Smooth muscle cell (in vitro differentiated cells): ENCODE data around the gene CTNNA3. TPM values are rescaled to one million over a fixed set of nuclear protein-coding genes. Genes with fewer than 3 reads are reported as not detected.

Experiments
- DNase-seq: peaks from one replicate; lab custom pipeline; 2025; ENCODE audit not compliant: unreplicated experiment; lab: John Stamatoyannopoulos, UW
- H2AFZ ChIP-seq: fragments of 200-600 bp; sonication (generic); 2 replicates; pipeline ENCODE4 v1.6.0; 2016; ENCODE audit warnings: antibody characterized with exemption, low read depth, mild to moderate bottlenecking
- H3F3A ChIP-seq: fragments of 200-600 bp; sonication (generic); 2 replicates; pipeline ENCODE4 v1.6.0; 2017; ENCODE audit warnings: antibody characterized with exemption, low read depth
- H3K27ac ChIP-seq: fragments of 200-600 bp; sonication (generic); 2 replicates; pipeline ENCODE4 v1.5.1; 2016; ENCODE audit warnings: low read depth, mild to moderate bottlenecking
- H3K27me3 ChIP-seq: fragments of 200-600 bp; sonication (generic); 2 replicates; pipeline ENCODE4 v1.6.1; 2016; ENCODE audit warnings: low read depth, mild to moderate bottlenecking
- H3K36me3 ChIP-seq: fragments of 200-600 bp; sonication (generic); 2 replicates; pipeline ENCODE4 v1.5.1; 2016; ENCODE audit warnings: low read depth
- H3K4me1 ChIP-seq: fragments of 200-600 bp; sonication (generic); 2 replicates; pipeline ENCODE4 v1.5.1; 2016; ENCODE audit warnings: low read depth
- H3K4me2 ChIP-seq: fragments of 200-600 bp; sonication (generic); 2 replicates; pipeline ENCODE4 v1.6.0; 2016; ENCODE audit warnings: mild to moderate bottlenecking
- H3K4me3 ChIP-seq: fragments of 200-600 bp; sonication (generic); 2 replicates; pipeline ENCODE4 v1.5.1; 2016; ENCODE audit warnings: mild to moderate bottlenecking
- H3K79me2 ChIP-seq: fragments of 200-600 bp; sonication (generic); 2 replicates; pipeline ENCODE4 v1.6.0; 2016; ENCODE audit warnings: low read depth, mild to moderate bottlenecking
- H3K9ac ChIP-seq: fragments of 200-600 bp; sonication (generic); 2 replicates; pipeline ENCODE4 v1.6.0; 2016; ENCODE audit warnings: low read depth
- H3K9me3 ChIP-seq: fragments of 200-600 bp; sonication (generic); replicated peaks from 2 replicates; pipeline ENCODE4 v1.5.1; 2016; ENCODE audit warnings: low read depth
- H4K20me1 ChIP-seq: fragments of 200-600 bp; sonication (generic); 2 replicates; pipeline ENCODE4 v1.6.0; 2016; ENCODE audit warnings: low read depth
- CTCF ChIP-seq: fragments of 200-600 bp; sonication (generic); IDR thresholded peaks from 2 replicates; pipeline ENCODE4 v1.5.1; 2017; ENCODE audit warnings: borderline replicate concordance, mild to moderate bottlenecking, antibody characterized with exemption; ENCODE audit not compliant: insufficient read depth, poor library complexity, severe bottlenecking
- WGBS: methylation state at CpG from one replicate; pipeline ENCODE4 v1.1.7; 2016; ENCODE audit warnings: low lambda C conversion rate; 5-methylcytosine and 5-hydroxymethylcytosine counted together
- polyA plus RNA-seq: library from polyadenylated mRNA; unstranded; fragments of >200 nt; fragmentation: Nextera tagmentation; extraction: Ambion mirVana; gene quantifications from 2 replicates; pipeline ENCODE4 v1.2.1, GENCODE V29; 2016
- total RNA-seq: library from RNA; depleted of rRNA; stranded (reverse); fragments of >200 nt; gene quantifications from 2 replicates; pipeline ENCODE4 v1.2.3, GENCODE V29; 2014

CTNNA3 gene
- total and polyA plus RNA-seq, 2 experiments from 2014 or later = 1.3 TPM; not detected in 1

- Histone ChIP-seq H3K4me1 (no peaks in the 10 kb centered on the region), H4K20me1 (no peaks in the 10 kb centered on the region), H3K9me3 (no peaks in the 10 kb centered on the region), H3K27ac (no peak overlapping the region), H3K27me3 (no peaks in the 10 kb centered on the region), H3K4me3 (no peak overlapping the region), H3K36me3 (no peaks in the 10 kb centered on the region), H3K9ac (no peak overlapping the region), H3F3A (no peaks in the 10 kb centered on the region), H2AFZ (no peak overlapping the region), H3K4me2 (no peak overlapping the region), H3K79me2 (no peaks in the 10 kb centered on the region)
- DNase-seq = no peak
- WGBS = 90% methylated on average over 2 of the region's 2 CpGs
- TF ChIP-seq CTCF = no peak
Observed at GRCh38 chr10:67659497-67659896, 36.5 kb downstream of the CTNNA3 start.

GRCh38 chr10:67657775-67658174 is 38.2 kb downstream of the CTNNA3 start:
- H4K20me1 ChIP-seq = no peaks in the 10 kb centered on the region
- WGBS = 82% methylated on average over 4 of the region's 4 CpGs
- no peak overlapping the region for H3K9ac ChIP-seq
- H3K27me3 ChIP-seq = no peaks in the 10 kb centered on the region
- H3F3A ChIP-seq = no peaks in the 10 kb centered on the region
- H3K4me1 ChIP-seq = no peaks in the 10 kb centered on the region
- DNase-seq = no peak
- H3K27ac ChIP-seq = no peak overlapping the region
- no peaks in the 10 kb centered on the region for H3K79me2 ChIP-seq
- H3K36me3 ChIP-seq = no peaks in the 10 kb centered on the region
- no peaks in the 10 kb centered on the region for H3K9me3 ChIP-seq
- no peak for TF ChIP-seq CTCF
- no peak overlapping the region for H2AFZ ChIP-seq
- no peak overlapping the region for H3K4me3 ChIP-seq
- no peak overlapping the region for H3K4me2 ChIP-seq

- WGBS = 94% methylated on average over 4 of the region's 4 CpGs
- no peak for TF ChIP-seq CTCF
- H3K36me3 ChIP-seq = no peaks in the 10 kb centered on the region
Observed at GRCh38 chr10:67650558-67650957, 45.4 kb downstream of the CTNNA3 start.

GRCh38 chr10:67648613-67649229 is 47.3 kb downstream of the CTNNA3 start:
- 90% methylated on average over 4 of the region's 4 CpGs for WGBS
- Histone ChIP-seq H3K4me2 (no peak overlapping the region), H3K9me3 (no peaks in the 10 kb centered on the region), H2AFZ (no peak overlapping the region), H3F3A (no peaks in the 10 kb centered on the region), H3K79me2 (no peaks in the 10 kb centered on the region), H3K27me3 (no peaks in the 10 kb centered on the region), H3K4me3 (no peak overlapping the region), H3K36me3 (no peaks in the 10 kb centered on the region), H4K20me1 (no peaks in the 10 kb centered on the region), H3K27ac (no peak overlapping the region), H3K9ac (no peak overlapping the region), H3K4me1 (no peaks in the 10 kb centered on the region)
- no peak for TF ChIP-seq CTCF
- no peak for DNase-seq

More at GRCh38 chr10:67650558-67650957, 45.4 kb downstream of the CTNNA3 start:
- Histone ChIP-seq H3K9ac (no peak overlapping the region), H4K20me1 (no peaks in the 10 kb centered on the region), H3K79me2 (no peaks in the 10 kb centered on the region), H3F3A (no peaks in the 10 kb centered on the region), H3K9me3 (no peaks in the 10 kb centered on the region), H3K27me3 (no peaks in the 10 kb centered on the region), H3K4me3 (no peak overlapping the region), H3K4me2 (no peak overlapping the region), H2AFZ (no peak overlapping the region), H3K27ac (no peak overlapping the region), H3K4me1 (no peaks in the 10 kb centered on the region)
- DNase-seq = no peak
